ENCODE measurements around the gene TBC1D2B.
"Not testable (repeated sequence)": the region's sequence is repeated elsewhere in the genome, so short reads cannot be mapped to it uniquely, and the experiment has no call there.

- TF ChIP-seq CTCF, POLR2A (IDR thresholded peaks at IDR 0.05): not testable (repeated sequence)
These were observed 96.8 kb downstream of the TBC1D2B start for GRCh38 chr15:77980674-77981073.

Measured in heart left ventricle (tissue), 13 donors.